Stomach (tissue), 9 donors: Measurements from ENCODE around the gene TTC21A. TPM values are rescaled to one million over a fixed set of nuclear protein-coding genes. Genes with fewer than 3 reads are reported as not detected.

Source experiments
- DNase-seq, 2 donors: peaks; one replicate each; pipeline versions ENCODE4 v3.0.0 to v3.0.0-alpha.2; 2013 to 2019
- H3K27ac ChIP-seq, 5 donors: fragments of 200-600 bp in 4 of 5; sonication (generic) in 4 of 5; one replicate each; pipeline ENCODE4 v1.5.1; 2013 to 2019; ENCODE audit warnings: mild to moderate bottlenecking in 1 of 5, moderate library complexity in 1 of 5
- H3K27me3 ChIP-seq, 3 donors: fragments of 200-600 bp; sonication (generic); one replicate each; pipeline ENCODE4 v1.5.1; 2017 to 2019; ENCODE audit warnings: mixed run types in 1 of 3
- H3K36me3 ChIP-seq, 4 donors: fragments of 200-600 bp; sonication (generic); 1 replicate in 3 of 4; 2 replicates in 1 of 4; pipeline ENCODE4 v1.5.1; 2016 to 2019
- H3K4me1 ChIP-seq, 4 donors: fragments of 200-600 bp; sonication (generic); one replicate each; pipeline ENCODE4 v1.5.1; 2016 to 2019
- H3K4me3 ChIP-seq, 4 donors: fragments of 200-600 bp; sonication (generic) in 3 of 4; one replicate each; pipeline ENCODE4 v1.5.1; 2016 to 2019; ENCODE audit warnings: mild to moderate bottlenecking in 1 of 4
- H3K9me3 ChIP-seq, 4 donors: fragments of 200-600 bp; sonication (generic); one replicate each; pipeline ENCODE4 v1.5.1; 2016 to 2019
- CTCF ChIP-seq, 7 experiments: fragments of 450-650 bp in 4 of 7; fragments of 200-600 bp in 3 of 7; sonication (generic) in 3 of 7; IDR thresholded peaks; one replicate each; pipeline ENCODE4 v1.5.1; 2016 to 2019; ENCODE audit warnings: antibody characterized with exemption in 7 of 7, control low read depth in 2 of 7, mild to moderate bottlenecking in 1 of 7
- EP300 ChIP-seq: sonication (generic); formaldehyde crosslinking; IDR thresholded peaks from one replicate; pipeline ENCODE4 v1.6.1; 2017; ENCODE audit warnings: antibody characterized with exemption
- POLR2A ChIP-seq, 4 donors: fragments of 450-650 bp; IDR thresholded peaks; one replicate each; pipeline ENCODE4 v1.6.1; 2016; ENCODE audit warnings: antibody characterized with exemption in 4 of 4, control low read depth in 2 of 4, mild to moderate bottlenecking in 1 of 4, moderate library complexity in 1 of 4
- POLR2AphosphoS5 ChIP-seq, 3 donors: sonication (generic); formaldehyde crosslinking; IDR thresholded peaks; one replicate each; pipeline ENCODE4 v1.6.1; 2016; ENCODE audit warnings: antibody characterized with exemption in 3 of 3
- WGBS, 5 donors: extraction: QIAGEN DNeasy Blood & Tissue Kit in 3 of 5; methylation state at CpG; one replicate each; pipeline versions ENCODE4 v1.1.5 to v1.1.7; 2013 to 2018; 5-methylcytosine and 5-hydroxymethylcytosine counted together
- intact Hi-C: fragments of 100-400 bp; cut with DNase I; formaldehyde crosslinking; loops from one replicate; pipeline ENCODE4 v1.15.1; 2023; ENCODE audit warnings: low total_unique reads
- polyA plus RNA-seq, 3 donors: library from polyadenylated mRNA; stranded (reverse); fragments of 200-250 nt; gene quantifications; one replicate each; pipeline ENCODE4 v1.2.3, GENCODE V29; 2013
- small RNA-seq, 4 donors: library from RNA; depleted of rRNA; stranded (forward); fragments of <200 nt; gene quantifications; one replicate each; pipeline ENCODE3, GENCODE V24; 2016
- total RNA-seq, 5 donors: library from RNA; depleted of rRNA; stranded (reverse); fragments of >200 nt; gene quantifications; one replicate each; pipeline versions ENCODE4 v1.1.0 to v1.2.3, GENCODE V29; 2014 to 2016
- donor health status: healthy with polysubstance abuse.
- donor health status: Bipolar disorder and iron deficiency.
- donor health status: healthy.

Gene TTC21A
- total and polyA plus RNA-seq, 8 donors: 0.89 to 17.7 (median 6.3) TPM

- intact Hi-C loops: no loop called here
- TF ChIP-seq POLR2AphosphoS5 (IDR thresholded peaks at IDR 0.05): no peak
- TF ChIP-seq POLR2A (IDR thresholded peaks at IDR 0.05): no peak
- no peak for TF ChIP-seq CTCF (IDR thresholded peaks at IDR 0.05)
- TF ChIP-seq EP300: no peak
- Histone ChIP-seq H3K27ac (no peak overlapping the region), H3K36me3 (no peaks in the 10 kb centered on the region), H3K4me1 (peaks cover 13 to 47% (median 28%) of the 10 kb centered on the region in 4 donors), H3K9me3 (no peaks in the 10 kb centered on the region), H3K27me3 (no peaks in the 10 kb centered on the region), H3K4me3 (no peak overlapping the region)
- WGBS, 5 donors: 82 to 97% (median 89%) methylated on average over 4 to 11 of the region's 11 CpGs
- DNase-seq: no peak
These were observed 79.2 kb downstream of the TTC21A start for GRCh38 chr3:39186692-39187151.

- no peak overlapping the region for H3K27ac ChIP-seq
- H3K9me3 ChIP-seq: no peaks in the 10 kb centered on the region
- H3K4me3 ChIP-seq: no peak overlapping the region
- peaks cover 9 to 38% (median 22%) of the 10 kb centered on the region in 4 donors for H3K4me1 ChIP-seq
- 89 to 93% (median 91%) methylated on average over 7 to 23 of the region's 23 CpGs for WGBS, 5 donors
- intact Hi-C loops: no loop called here
- no peaks in the 10 kb centered on the region for H3K27me3 ChIP-seq
- DNase-seq: no peak
- TF ChIP-seq EP300 (no peak), CTCF (IDR thresholded peaks at IDR 0.05) (no peak), POLR2A (IDR thresholded peaks at IDR 0.05) (no peak), POLR2AphosphoS5 (IDR thresholded peaks at IDR 0.05) (no peak)
- no peaks in the 10 kb centered on the region for H3K36me3 ChIP-seq
These were observed 80.1 kb downstream of the TTC21A start for GRCh38 chr3:39187372-39188155.

Small RNA genes within 50 kb of the gene (small RNA-seq; reads per million reads assigned to genes)
- 0 reads per million in 4 donors for gene RF00017

Other genes starting within 250 kb of the TTC21A start
- 1 to 10 TPM in 1 of 5 donors, under 1 TPM in 1, not detected in 3; 0.14 to 1.1 TPM for gene SCN11A, start 55.7 kb upstream of the TTC21A start, total RNA-seq
- under 1 TPM in 1 of 3 donors, not detected in 2; 0.15 TPM for gene SCN11A, start 55.7 kb upstream of the TTC21A start, polyA plus RNA-seq
- gene WDR48, start 55.7 kb upstream of the TTC21A start, total RNA-seq: 10 to 100 TPM in 3 of 5 donors, 1 to 10 TPM in 2; 4.3 to 89.7 (median 17.0) TPM
- 10 to 100 TPM; 11.6 to 15.1 (median 11.6) TPM for gene WDR48, start 55.7 kb upstream of the TTC21A start, polyA plus RNA-seq
- 10 to 100 TPM in 4 of 5 donors, 1 to 10 TPM in 1; 9.3 to 68.7 (median 53.1) TPM for gene GORASP1, start 53 bp upstream of the TTC21A start, total RNA-seq
- gene GORASP1, start 53 bp upstream of the TTC21A start, polyA plus RNA-seq: 10 to 100 TPM; 22.4 to 35.4 (median 29.1) TPM
- gene CSRNP1, start 45.9 kb downstream of the TTC21A start, total RNA-seq: 10 to 100 TPM; 20.4 to 62.3 (median 35.3) TPM
- 10 to 100 TPM; 16.8 to 18.0 (median 17.8) TPM for gene CSRNP1, start 45.9 kb downstream of the TTC21A start, polyA plus RNA-seq
- gene XIRP1, start 84.9 kb downstream of the TTC21A start, total RNA-seq: under 1 TPM in 2 of 5 donors, not detected in 3; under 0.01 to 0.18 TPM
- gene XIRP1, start 84.9 kb downstream of the TTC21A start, polyA plus RNA-seq: 1 to 10 TPM in 1 of 3 donors, under 1 TPM in 2; 0.08 to 1.1 (median 0.56) TPM
- under 1 TPM in 2 of 5 donors, not detected in 3; 0.37 to 0.43 TPM for gene CX3CR1, start 172.4 kb downstream of the TTC21A start, total RNA-seq
- gene CX3CR1, start 172.4 kb downstream of the TTC21A start, polyA plus RNA-seq: under 1 TPM in 2 of 3 donors, not detected in 1; 0.06 to 0.15 TPM
- not detected for gene CCR8, start 222.0 kb downstream of the TTC21A start, total RNA-seq
- gene CCR8, start 222.0 kb downstream of the TTC21A start, polyA plus RNA-seq: not detected